HL-60 (cell line): ENCODE measurements around the gene PERM1.

Experiments
- DNase-seq, 2 experiments: peaks; one replicate each; pipeline ENCODE4 v3.0.0-alpha.2; 2010 to 2020; ENCODE audit warnings: low read depth in 1 of 2, low spot score in 1 of 2
- H3K27ac ChIP-seq: fragments of 250-450 bp; sonication (Bioruptor Pico); replicated peaks from 2 replicates; pipeline ENCODE4 v1.5.1; 2020; ENCODE audit warnings: mild to moderate bottlenecking, moderate library complexity
- H3K27me3 ChIP-seq: fragments of 250-450 bp; sonication (Bioruptor Pico); 2 replicates; pipeline ENCODE4 v1.5.1; 2021; ENCODE audit warnings: mild to moderate bottlenecking, moderate library complexity; ENCODE audit not compliant: insufficient read depth, poor library complexity, severe bottlenecking
- H3K4me3 ChIP-seq: replicated peaks from 2 replicates; pipeline ENCODE4 v1.5.1; 2011; ENCODE audit warnings: mild to moderate bottlenecking, control low read depth, low read length; ENCODE audit not compliant: insufficient read depth
- CTCF ChIP-seq: IDR thresholded peaks from one replicate; pipeline ENCODE4 v1.5.1; 2011; ENCODE audit warnings: low read length, control low read depth, inconsistent platforms; ENCODE audit not compliant: insufficient read depth
- GABPA ChIP-seq: IDR thresholded peaks from 2 replicates; pipeline ENCODE4 v1.6.1; 2012; ENCODE audit warnings: low read depth
- POLR2AphosphoS5 ChIP-seq: IDR thresholded peaks from 2 replicates; pipeline ENCODE4 v1.6.1; 2012; ENCODE audit warnings: low read depth
- REST ChIP-seq: IDR thresholded peaks from 2 replicates; pipeline ENCODE4 v1.6.1; 2012; ENCODE audit warnings: low read depth; ENCODE audit not compliant: insufficient replicate concordance
- SPI1 ChIP-seq: IDR thresholded peaks from 2 replicates; pipeline ENCODE4 v1.6.1; 2012; ENCODE audit warnings: low read depth, mild to moderate bottlenecking, borderline replicate concordance

PERM1 gene

GRCh38 chr1:982765-983436 lies 1.0 kb upstream of the PERM1 start:
- no peak overlapping the region for H3K4me3 ChIP-seq
- TF ChIP-seq GABPA (no peak), CTCF (no peak)
- no peak overlapping the region for H3K27ac ChIP-seq
- no peak for DNase-seq
- peaks cover 34% of the 10 kb centered on the region for H3K27me3 ChIP-seq

GRCh38 chr1:981491-981954 lies 370 bp downstream of the PERM1 start:
- Histone ChIP-seq H3K27ac (no peak overlapping the region), H3K27me3 (peaks cover 34% of the 10 kb centered on the region), H3K4me3 (no peak overlapping the region)
- TF ChIP-seq POLR2AphosphoS5 (no peak), SPI1 (no peak), GABPA (no peak), CTCF (no peak)
- no peak for DNase-seq

- H3K4me3 ChIP-seq = no peak overlapping the region
- peaks cover 34% of the 10 kb centered on the region for H3K27me3 ChIP-seq
- no peak for DNase-seq
- H3K27ac ChIP-seq = no peak overlapping the region
- TF ChIP-seq CTCF (no peak), POLR2AphosphoS5 (no peak), GABPA (no peak), REST (no peak), SPI1 (no peak)
Observed at GRCh38 chr1:980602-981395, 1.1 kb downstream of the PERM1 start.

DNA sequence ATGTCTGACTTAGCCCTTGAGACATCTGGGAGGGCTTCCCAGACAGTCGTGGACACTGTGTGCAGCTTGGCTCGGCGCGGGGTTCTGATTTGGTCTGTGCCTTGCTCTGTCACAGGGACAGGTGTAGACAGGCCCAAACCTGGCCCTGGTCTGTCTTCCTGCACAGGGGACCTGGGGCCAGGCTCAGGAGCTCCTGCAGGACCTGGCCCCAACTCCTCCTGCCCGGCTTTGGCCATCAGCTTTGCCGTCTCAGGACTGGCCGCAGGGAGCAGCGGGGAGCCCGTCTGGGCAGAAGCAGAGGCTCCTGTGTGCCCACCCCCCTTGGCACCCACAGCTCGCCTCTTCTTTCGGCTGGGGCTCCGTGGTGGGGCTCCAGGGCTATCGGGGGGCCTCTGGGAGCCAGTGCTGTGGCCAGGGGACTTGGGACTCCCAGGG lies 1.7 kb downstream of the PERM1 start:
- H3K27ac ChIP-seq = no peak overlapping the region
- no peak overlapping the region for H3K4me3 ChIP-seq
- DNase-seq = no peak
- TF ChIP-seq POLR2AphosphoS5 = no peak
- no peak for TF ChIP-seq CTCF
- no peak for TF ChIP-seq SPI1
- TF ChIP-seq REST = no peak
- no peak for TF ChIP-seq GABPA
- H3K27me3 ChIP-seq = peaks cover 34% of the 10 kb centered on the region
